Activated T-cell treated with anti-CD3 and anti-CD28 coated beads, Interleukin-2, amount 50 U/mL, for 72 hours (primary cell): ENCODE data around the gene ENOX1. TPM values are rescaled to one million over a fixed set of nuclear protein-coding genes. Genes with fewer than 3 reads are reported as not detected.

Source experiments
- ATAC-seq, 2 donors: fragments of 150-1000 bp; cut with Tn5 transposase; replicated peaks in 1 of 2; 2 replicates each; pipeline ENCODE4 v1.10.0; 2021; ENCODE audit warnings: moderate library complexity in 2 of 2, mild to moderate bottlenecking in 1 of 2
- DNase-seq, 2 donors: peaks; one replicate each; pipeline ENCODE4 v3.0.0; 2021 to 2022; ENCODE audit warnings: mixed read lengths in 1 of 2
- H3K27ac Mint-ChIP-seq: one replicate; pipeline ENCODE4 v1.8.0; 2022; ENCODE audit warnings: mild to moderate bottlenecking, moderate library complexity, mixed read lengths
- H3K27me3 Mint-ChIP-seq: one replicate; pipeline ENCODE4 v1.8.0; 2022; ENCODE audit warnings: low read depth, mixed read lengths
- H3K36me3 Mint-ChIP-seq, 2 donors: one replicate each; pipeline ENCODE4 v1.8.0; 2022; ENCODE audit warnings: mixed read lengths in 2 of 2, mild to moderate bottlenecking in 1 of 2; ENCODE audit not compliant: insufficient read depth in 2 of 2
- H3K4me1 Mint-ChIP-seq: one replicate; pipeline ENCODE4 v1.8.0; 2022; ENCODE audit warnings: low read depth, mixed read lengths
- H3K4me3 Mint-ChIP-seq, 2 donors: one replicate each; pipeline ENCODE4 v1.8.0; 2022; ENCODE audit warnings: mild to moderate bottlenecking in 2 of 2, mixed read lengths in 2 of 2, moderate library complexity in 2 of 2
- H3K9me3 Mint-ChIP-seq, 2 donors: one replicate each; pipeline ENCODE4 v1.8.0; 2022; ENCODE audit warnings: mixed read lengths in 2 of 2
- total RNA-seq, 2 donors: library from RNA; stranded (reverse); gene quantifications; one replicate each; pipeline ENCODE4 v1.2.3, GENCODE V29; 2022

ENOX1 gene
- total RNA-seq, 2 donors from 2014 or later: 1.2 to 2.0 TPM

DNA sequence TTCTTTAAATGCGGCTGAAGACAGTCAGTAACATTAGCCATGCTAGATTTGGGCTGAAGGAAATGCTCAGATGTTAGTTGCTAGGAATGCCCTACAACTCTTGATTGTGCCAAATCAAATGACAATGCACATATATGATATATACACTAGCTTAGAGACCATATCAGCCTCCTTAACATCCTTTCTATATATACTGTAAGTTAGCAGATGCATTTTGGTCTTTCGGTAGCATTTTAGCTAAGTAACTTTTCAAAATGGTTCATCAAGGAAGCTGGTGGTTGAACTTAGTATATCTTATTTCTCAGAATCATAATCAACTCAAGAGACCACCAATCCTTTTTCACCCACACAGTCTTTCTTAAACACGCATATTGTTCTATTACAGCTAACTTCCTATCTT is 14.1 kb upstream of the ENOX1 start:
- DNase-seq (no peak), ATAC-seq (peak; percentile 25 to 30)
- Mint-ChIP-seq H3K36me3 (no peaks in the 10 kb centered on the region), H3K9me3 (no peaks in the 10 kb centered on the region), H3K4me3 (no peak overlapping the region), H3K4me1 (peaks cover 63% of the 10 kb centered on the region), H3K27ac (no peak overlapping the region), H3K27me3 (peaks cover 41% of the 10 kb centered on the region)

- Mint-ChIP-seq H3K4me3 (peak overlapping the region in 1 of 2 donors; percentile 4), H3K27ac (peak overlapping the region; percentile 81), H3K4me1 (peaks cover 59% of the 10 kb centered on the region), H3K36me3 (no peaks in the 10 kb centered on the region), H3K27me3 (peaks cover 57% of the 10 kb centered on the region), H3K9me3 (no peaks in the 10 kb centered on the region)
- ATAC-seq: peak; percentile 30 to 43
- DNase-seq: peak; percentile 14 to 23
These were observed 12.4 kb upstream of the ENOX1 start for GRCh38 chr13:43799191-43799590.

DNA sequence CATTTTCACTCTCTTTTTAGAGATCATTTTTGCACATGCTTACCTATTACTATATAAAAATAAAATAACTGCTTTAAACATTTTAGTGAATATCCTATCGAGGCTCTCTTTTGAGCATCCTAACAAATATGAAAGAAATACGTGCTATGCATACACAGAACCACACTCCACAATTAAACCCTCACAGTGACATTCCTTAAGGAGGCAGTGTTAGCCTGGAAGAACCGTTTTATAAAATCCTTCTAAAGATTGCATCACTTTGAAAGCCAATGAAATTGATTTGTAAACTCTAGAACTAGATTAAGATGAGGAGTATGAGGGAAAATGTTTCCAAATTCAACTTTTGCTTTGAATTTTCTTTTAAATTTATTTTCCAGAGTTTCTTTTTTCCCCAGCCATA is 11.1 kb upstream of the ENOX1 start:
- Mint-ChIP-seq H3K36me3 (no peaks in the 10 kb centered on the region), H3K27me3 (peaks cover 56% of the 10 kb centered on the region), H3K9me3 (no peaks in the 10 kb centered on the region), H3K27ac (no peak overlapping the region), H3K4me3 (no peak overlapping the region), H3K4me1 (peaks cover 59% of the 10 kb centered on the region)
- DNase-seq (no peak), ATAC-seq (no peak)

- peak; percentile 69 to 71 for ATAC-seq
- H3K27ac Mint-ChIP-seq: peak overlapping the region; percentile 95
- H3K4me3 Mint-ChIP-seq: peak overlapping the region; percentile 50 to 88
These were observed 10.4 kb upstream of the ENOX1 start for GRCh38 chr13:43797159-43797558.

GRCh38 chr13:43794416-43794815 is 7.6 kb upstream of the ENOX1 start:
- Mint-ChIP-seq H3K36me3 (no peaks in the 10 kb centered on the region), H3K27me3 (peaks cover 72% of the 10 kb centered on the region), H3K9me3 (no peaks in the 10 kb centered on the region), H3K27ac (no peak overlapping the region), H3K4me1 (peaks cover 43% of the 10 kb centered on the region), H3K4me3 (no peak overlapping the region)
- ATAC-seq (no peak), DNase-seq (no peak)

More at GRCh38 chr13:43797159-43797558, 10.4 kb upstream of the ENOX1 start:
- Mint-ChIP-seq H3K27me3 (peaks cover 62% of the 10 kb centered on the region), H3K9me3 (no peaks in the 10 kb centered on the region), H3K4me1 (peaks cover 59% of the 10 kb centered on the region), H3K36me3 (no peaks in the 10 kb centered on the region)
- no peak for DNase-seq

- Mint-ChIP-seq H3K36me3 (no peaks in the 10 kb centered on the region), H3K4me3 (no peak overlapping the region), H3K4me1 (peaks cover 22% of the 10 kb centered on the region), H3K9me3 (no peaks in the 10 kb centered on the region), H3K27ac (no peak overlapping the region), H3K27me3 (peaks cover 69% of the 10 kb centered on the region)
- no peak for DNase-seq
- no peak for ATAC-seq
These were observed 5.5 kb upstream of the ENOX1 start for GRCh38 chr13:43792076-43792881.

DNA sequence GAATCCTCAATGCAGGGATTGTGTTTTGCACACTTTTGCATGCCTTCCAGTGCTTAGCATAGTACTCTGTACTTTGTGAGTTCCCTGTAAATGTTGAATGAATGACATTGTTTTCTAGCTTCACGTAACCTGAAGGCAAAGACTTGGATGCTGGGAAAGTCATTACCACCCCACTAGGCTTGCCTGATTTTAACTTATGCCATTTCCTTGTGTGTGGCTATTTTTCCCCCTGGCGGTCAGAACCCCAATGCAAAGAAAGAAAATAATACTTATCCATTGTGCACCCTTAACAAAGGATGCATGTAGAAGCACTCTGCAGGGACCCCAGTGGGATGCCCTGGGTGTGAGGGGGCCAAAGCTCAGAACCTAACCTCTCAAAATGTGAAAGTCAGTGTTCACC is 1.2 kb upstream of the ENOX1 start:
- no peak overlapping the region for H3K27ac Mint-ChIP-seq
- no peak for ATAC-seq
- peaks cover 4% of the 10 kb centered on the region for H3K4me1 Mint-ChIP-seq
- DNase-seq: no peak
- H3K36me3 Mint-ChIP-seq: peaks cover 0 to 1% of the 10 kb centered on the region in 2 donors
- H3K27me3 Mint-ChIP-seq: peaks cover 63% of the 10 kb centered on the region
- no peaks in the 10 kb centered on the region for H3K9me3 Mint-ChIP-seq
- peak overlapping the region; percentile 89 to 95 for H3K4me3 Mint-ChIP-seq

DNA sequence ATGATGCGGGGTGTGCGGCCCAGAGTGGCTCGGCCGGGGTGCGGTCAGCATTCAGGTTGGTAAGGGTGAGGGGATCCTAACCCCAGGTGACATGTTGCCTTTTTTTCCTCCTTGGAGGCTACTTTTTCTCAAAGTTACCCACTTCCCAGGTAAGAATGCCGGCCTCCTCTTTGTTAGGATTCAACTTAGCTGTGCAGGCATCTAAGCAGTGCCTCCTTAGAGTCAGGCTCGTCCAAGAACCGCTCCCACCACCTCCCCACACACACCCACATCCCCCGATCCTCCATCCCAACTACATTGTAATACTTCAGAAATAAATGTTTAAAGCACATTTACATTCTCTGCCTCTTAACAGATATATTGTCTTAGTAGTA is 733 bp upstream of the ENOX1 start:
- Mint-ChIP-seq H3K27ac (no peak overlapping the region), H3K27me3 (peaks cover 63% of the 10 kb centered on the region), H3K4me3 (peak overlapping the region; percentile 89 to 95), H3K36me3 (peaks cover 0 to 1% of the 10 kb centered on the region in 2 donors), H3K9me3 (no peaks in the 10 kb centered on the region), H3K4me1 (peaks cover 4% of the 10 kb centered on the region)
- DNase-seq: no peak
- ATAC-seq: no peak

GRCh38 chr13:43786472-43786765 is 353 bp downstream of the ENOX1 start:
- peaks cover 4% of the 10 kb centered on the region for H3K4me1 Mint-ChIP-seq
- H3K4me3 Mint-ChIP-seq: peak overlapping the region; percentile 89 to 95

GRCh38 chr13:43785650-43786471 is 911 bp downstream of the ENOX1 start:
- ATAC-seq: peak; percentile 64
- no peaks in the 10 kb centered on the region for H3K9me3 Mint-ChIP-seq
- H3K36me3 Mint-ChIP-seq: peaks cover 0 to 1% of the 10 kb centered on the region in 2 donors
- H3K27ac Mint-ChIP-seq: no peak overlapping the region
- H3K27me3 Mint-ChIP-seq: peaks cover 56% of the 10 kb centered on the region
- H3K4me1 Mint-ChIP-seq: peaks cover 4% of the 10 kb centered on the region
- DNase-seq: peak; percentile 34 to 38
- peak overlapping the region; percentile 89 to 95 for H3K4me3 Mint-ChIP-seq

More at GRCh38 chr13:43786472-43786765, 353 bp downstream of the ENOX1 start:
- Mint-ChIP-seq H3K27me3 (peaks cover 57% of the 10 kb centered on the region), H3K27ac (no peak overlapping the region), H3K36me3 (peaks cover 0 to 1% of the 10 kb centered on the region in 2 donors), H3K9me3 (no peaks in the 10 kb centered on the region)
- ATAC-seq: peak; percentile 51 to 59
- no peak for DNase-seq

- H3K4me3 Mint-ChIP-seq: peak overlapping the region; percentile 54 to 57
- H3K4me1 Mint-ChIP-seq: peaks cover 4% of the 10 kb centered on the region
- H3K36me3 Mint-ChIP-seq: peaks cover 0 to 1% of the 10 kb centered on the region in 2 donors
- DNase-seq: no peak
- no peak for ATAC-seq
- H3K27ac Mint-ChIP-seq: no peak overlapping the region
- H3K27me3 Mint-ChIP-seq: peaks cover 52% of the 10 kb centered on the region
- no peaks in the 10 kb centered on the region for H3K9me3 Mint-ChIP-seq
These were observed 1.5 kb downstream of the ENOX1 start for GRCh38 chr13:43785261-43785649.

GRCh38 chr13:43784496-43784895 is 2.3 kb downstream of the ENOX1 start:
- peaks cover 51% of the 10 kb centered on the region for H3K27me3 Mint-ChIP-seq
- no peak overlapping the region for H3K27ac Mint-ChIP-seq

DNA sequence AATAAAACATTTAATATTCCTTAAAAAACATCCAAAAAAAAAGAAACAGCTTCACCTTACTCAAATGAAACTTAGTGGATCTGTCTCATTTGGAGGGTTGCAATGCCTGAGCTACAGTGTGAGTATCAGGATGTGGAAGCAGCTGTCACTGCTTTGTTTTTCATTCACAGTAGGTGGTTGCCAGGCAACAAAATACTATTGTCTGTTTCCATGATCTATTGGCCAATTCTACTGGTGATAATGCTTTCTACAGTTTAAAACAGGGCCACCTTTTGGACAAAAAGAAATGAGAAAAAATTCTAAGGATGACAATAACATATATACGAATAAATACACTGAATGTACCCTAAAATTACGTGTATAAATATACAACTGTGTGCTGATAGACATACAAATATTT is 3.0 kb downstream of the ENOX1 start:
- Mint-ChIP-seq H3K4me3 (no peak overlapping the region), H3K36me3 (peaks cover 0 to 1% of the 10 kb centered on the region in 2 donors), H3K9me3 (no peaks in the 10 kb centered on the region), H3K4me1 (peaks cover 4% of the 10 kb centered on the region), H3K27me3 (peaks cover 51% of the 10 kb centered on the region), H3K27ac (no peak overlapping the region)
- ATAC-seq (no peak), DNase-seq (no peak)

More at GRCh38 chr13:43784496-43784895, 2.3 kb downstream of the ENOX1 start:
- Mint-ChIP-seq H3K36me3 (peaks cover 0 to 1% of the 10 kb centered on the region in 2 donors), H3K4me3 (no peak overlapping the region), H3K9me3 (no peaks in the 10 kb centered on the region), H3K4me1 (peaks cover 4% of the 10 kb centered on the region)
- DNase-seq (no peak), ATAC-seq (no peak)
